ENCODE measurements around the gene VAMP1.
"Not testable (repeated sequence)": the region's sequence is repeated elsewhere in the genome, so short reads cannot be mapped to it uniquely, and the experiment has no call there.

VAMP1 gene
- 57.1 to 67.1 (median 61.4) reads per million in 4 experiments for total RNA-seq

GRCh38 chr12:6470375-6471163 is at the start of gene VAMP1:
VAMP1 (minus strand) TSS chr12:6470677; CDS start chr12:6470531, 146 bp downstream.
- peak; percentile 93 for DNase-seq

GRCh38 chr12:6520186-6520585 is 49.7 kb upstream of the VAMP1 start:
- no peak for DNase-seq

GRCh38 chr12:6508087-6508486 is 37.6 kb upstream of the VAMP1 start:
- DNase-seq, result no peak

- DNase-seq, result no peak
These were observed 36.9 kb upstream of the VAMP1 start for GRCh38 chr12:6507102-6507998.

- DNase-seq, result no peak
These were observed 30.0 kb upstream of the VAMP1 start for GRCh38 chr12:6500466-6500865.

GRCh38 chr12:6497291-6497690 is 26.8 kb upstream of the VAMP1 start:
- not testable (repeated sequence) for DNase-seq

- DNase-seq, result no peak
These were observed 24.5 kb upstream of the VAMP1 start for GRCh38 chr12:6494968-6495367.

GRCh38 chr12:6494258-6494743 is 23.8 kb upstream of the VAMP1 start:
- no peak for DNase-seq

- peak; percentile 90 for DNase-seq
These were observed 23.2 kb upstream of the VAMP1 start, which contains the start of gene NCAPD2 for GRCh38 chr12:6493497-6494257. NCAPD2 (plus strand) TSS chr12:6494102; CDS start chr12:6495099, 997 bp downstream.

GRCh38 chr12:6492838-6493496 is 22.5 kb upstream of the VAMP1 start, which contains the start of gene MRPL51:
MRPL51 (minus strand) TSS chr12:6493262; CDS start chr12:6493136, 126 bp downstream.
- DNase-seq, result peak; percentile 91

- DNase-seq, result not testable (repeated sequence)
These were observed 20.2 kb upstream of the VAMP1 start for GRCh38 chr12:6490673-6491072.

GRCh38 chr12:6489449-6489848 is 19.0 kb upstream of the VAMP1 start:
- no peak for DNase-seq

- DNase-seq, result no peak
These were observed 17.8 kb upstream of the VAMP1 start for GRCh38 chr12:6488240-6488639.

GRCh38 chr12:6478416-6478815 is 7.9 kb upstream of the VAMP1 start:
- no peak for DNase-seq

- not testable (repeated sequence) for DNase-seq
These were observed 7.3 kb upstream of the VAMP1 start for GRCh38 chr12:6477601-6478377.

GRCh38 chr12:6476489-6476888 is 6.0 kb upstream of the VAMP1 start:
- DNase-seq, result no peak

GRCh38 chr12:6475233-6475975 is 4.9 kb upstream of the VAMP1 start:
- DNase-seq, result not testable (repeated sequence)

- no peak for DNase-seq
These were observed 2.0 kb upstream of the VAMP1 start for GRCh38 chr12:6472491-6472890.

GRCh38 chr12:6471989-6472360 is 1.5 kb upstream of the VAMP1 start:
- no peak for DNase-seq
